HEK293T (cell line): ENCODE data around the gene TRPV4.

ENCODE experiments used
- CTCF ChIA-PET: fragments of 350-600 bp; formaldehyde crosslinking; extraction: SDS; loops from one replicate; lab custom pipeline; 2021; ENCODE audit warnings: antibody characterized with exemption, inconsistent platforms; lab: Yijun Ruan, JAX
- POLR2A ChIA-PET: fragments of 350-600 bp; formaldehyde crosslinking; extraction: SDS; loops from one replicate; lab custom pipeline; 2020; ENCODE audit warnings: antibody characterized with exemption, inconsistent platforms; lab: Yijun Ruan, JAX
- DNase-seq: peaks from one replicate; pipeline ENCODE4 v3.0.0; 2012; ENCODE audit warnings: mixed read lengths; ENCODE audit errors: extremely low spot score
- ARNT ChIP-seq: fragments of 450-650 bp; IDR thresholded peaks from 2 replicates; pipeline ENCODE4 v1.6.1; 2017; ENCODE audit warnings: mild to moderate bottlenecking
- BHLHE40 ChIP-seq: fragments of 450-650 bp; IDR thresholded peaks from 2 replicates; pipeline ENCODE4 v1.6.1; 2016; ENCODE audit warnings: mild to moderate bottlenecking, moderate library complexity, borderline replicate concordance
- CTBP1 ChIP-seq: fragments of 450-650 bp; IDR thresholded peaks from 2 replicates; pipeline ENCODE4 v1.6.1; 2016; ENCODE audit warnings: borderline replicate concordance
- ELF4 ChIP-seq: fragments of 450-650 bp; IDR thresholded peaks from 2 replicates; pipeline ENCODE4 v1.6.1; 2017; ENCODE audit warnings: antibody characterized with exemption
- FOXA1 ChIP-seq: fragments of 450-650 bp; IDR thresholded peaks from 2 replicates; pipeline ENCODE4 v1.6.1; 2016; ENCODE audit warnings: mild to moderate bottlenecking
- FOXK2 ChIP-seq: fragments of 450-650 bp; IDR thresholded peaks from 2 replicates; pipeline ENCODE4 v1.6.1; 2016; ENCODE audit warnings: mild to moderate bottlenecking
- FOXM1 ChIP-seq: fragments of 450-650 bp; IDR thresholded peaks from 2 replicates; pipeline ENCODE4 v1.6.1; 2017; ENCODE audit warnings: mild to moderate bottlenecking, borderline replicate concordance
- HDGF ChIP-seq: fragments of 450-650 bp; IDR thresholded peaks from 2 replicates; pipeline ENCODE4 v1.6.1; 2017; ENCODE audit warnings: antibody characterized with exemption, borderline replicate concordance
- L3MBTL2 ChIP-seq: fragments of 450-650 bp; conservative IDR thresholded peaks from 2 replicates; pipeline ENCODE4 v1.6.1; 2016; ENCODE audit warnings: mild to moderate bottlenecking
- LEF1 ChIP-seq: fragments of 450-650 bp; IDR thresholded peaks from 2 replicates; pipeline ENCODE4 v1.6.1; 2017; ENCODE audit warnings: mild to moderate bottlenecking, borderline replicate concordance
- NFRKB ChIP-seq: fragments of 450-650 bp; IDR thresholded peaks from 2 replicates; pipeline ENCODE4 v1.6.1; 2016; ENCODE audit warnings: mild to moderate bottlenecking, moderate library complexity
- SP1 ChIP-seq: fragments of 450-650 bp; IDR thresholded peaks from 2 replicates; pipeline ENCODE4 v1.6.1; 2017
- SUZ12 ChIP-seq: fragments of 450-650 bp; IDR thresholded peaks from 2 replicates; pipeline ENCODE4 v1.6.1; 2016; ENCODE audit warnings: mild to moderate bottlenecking
- TARDBP ChIP-seq: fragments of 450-650 bp; IDR thresholded peaks from 2 replicates; pipeline ENCODE4 v1.6.1; 2016
- ZNF384 ChIP-seq: fragments of 450-650 bp; IDR thresholded peaks from 2 replicates; pipeline ENCODE4 v1.6.1; 2016
- TF ChIP-seq, protein P1 (sequence below): fragments of 450-650 bp; IDR thresholded peaks from 2 replicates; pipeline ENCODE4 v1.6.1; 2016

Gene TRPV4

DNA sequence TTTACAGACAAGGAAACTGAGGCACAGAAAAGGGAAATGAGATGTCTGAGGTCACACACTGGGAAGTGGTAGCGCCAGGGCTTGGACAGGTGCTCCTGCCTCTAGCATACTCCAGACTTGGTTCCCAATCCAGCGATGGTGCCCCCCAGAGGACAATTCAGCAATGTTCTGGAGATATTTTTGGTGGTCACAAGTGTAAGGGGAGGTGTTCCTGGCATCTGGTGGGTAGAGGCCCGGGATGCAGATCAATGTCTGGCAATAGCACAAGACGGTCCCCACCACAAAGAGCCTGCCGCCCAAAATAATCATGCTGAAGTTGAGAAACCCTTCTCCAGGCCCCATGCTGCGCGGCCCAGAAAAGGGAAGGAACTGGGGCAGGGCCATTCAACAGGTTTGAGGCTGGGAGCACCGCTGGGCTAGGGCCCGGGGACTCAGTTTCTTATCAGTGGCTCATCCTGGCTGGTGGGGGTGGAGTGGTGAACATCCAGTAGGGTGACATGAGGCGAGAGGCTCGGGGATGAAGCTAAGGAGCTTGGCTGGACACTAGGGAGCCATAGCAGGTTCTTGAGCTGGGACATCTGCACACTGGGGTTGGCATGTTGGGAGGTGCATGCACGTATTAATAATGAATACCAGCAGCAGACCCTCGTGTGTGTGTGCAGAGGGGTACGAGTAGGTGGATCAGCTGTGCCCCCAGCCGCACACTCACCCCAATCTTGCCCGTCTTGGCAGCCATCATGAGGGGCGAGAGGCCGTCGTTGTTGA lies 35.1 kb downstream of the TRPV4 start:
- ChIA-PET POLR2A (no interaction called here), CTCF (no interaction called here)
- DNase-seq = peak; percentile 40
- no peak for TF ChIP-seq TARDBP
- TF ChIP-seq FOXM1 = no peak
- no peak for TF ChIP-seq LEF1
- TF ChIP-seq SP1 = no peak
- TF ChIP-seq FOXK2 = no peak
- TF ChIP-seq FOXA1 = no peak
- TF ChIP-seq NFRKB = no peak
- TF ChIP-seq L3MBTL2 = no peak
- no peak for TF ChIP-seq CTBP1
- no peak for TF ChIP-seq ELF4
- TF ChIP-seq BHLHE40 = no peak
- TF ChIP-seq ZNF384 = no peak
- TF ChIP-seq, protein P1, sequence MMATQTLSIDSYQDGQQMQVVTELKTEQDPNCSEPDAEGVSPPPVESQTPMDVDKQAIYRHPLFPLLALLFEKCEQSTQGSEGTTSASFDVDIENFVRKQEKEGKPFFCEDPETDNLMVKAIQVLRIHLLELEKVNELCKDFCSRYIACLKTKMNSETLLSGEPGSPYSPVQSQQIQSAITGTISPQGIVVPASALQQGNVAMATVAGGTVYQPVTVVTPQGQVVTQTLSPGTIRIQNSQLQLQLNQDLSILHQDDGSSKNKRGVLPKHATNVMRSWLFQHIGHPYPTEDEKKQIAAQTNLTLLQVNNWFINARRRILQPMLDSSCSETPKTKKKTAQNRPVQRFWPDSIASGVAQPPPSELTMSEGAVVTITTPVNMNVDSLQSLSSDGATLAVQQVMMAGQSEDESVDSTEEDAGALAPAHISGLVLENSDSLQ = no peak
- TF ChIP-seq SUZ12 = no peak
- no peak for TF ChIP-seq HDGF
- TF ChIP-seq ARNT = no peak

- ChIA-PET CTCF (interaction anchor here (1.6 kb wide), 1 partner anchor 8 kb away, joined by 3 read pairs; no protein-coding TSS in a partner anchor), POLR2A (no interaction called here)
- no peak for TF ChIP-seq L3MBTL2
- no peak for TF ChIP-seq LEF1
- DNase-seq = no peak
Observed at GRCh38 chr12:109796057-109796456, 37.1 kb downstream of the TRPV4 start.

GRCh38 chr12:109795023-109795422 lies 38.2 kb downstream of the TRPV4 start:
- no peak for DNase-seq
- CTCF ChIA-PET = interaction anchor here (1.6 kb wide), 1 partner anchor 9 kb away, joined by 3 read pairs; no protein-coding TSS in a partner anchor
- POLR2A ChIA-PET = no interaction called here
- no peak for TF ChIP-seq ZNF384
- no peak for TF ChIP-seq LEF1
- no peak for TF ChIP-seq TARDBP
- TF ChIP-seq SUZ12 = no peak
- TF ChIP-seq SP1 = no peak

- POLR2A ChIA-PET = no interaction called here
- CTCF ChIA-PET = no interaction called here
- no peak for DNase-seq
- TF ChIP-seq LEF1 (no peak), SUZ12 (no peak), ZNF384 (no peak), FOXM1 (no peak), HDGF (no peak), ELF4 (no peak), ARNT (no peak), TARDBP (no peak), FOXA1 (no peak), NFRKB (no peak), SP1 (no peak)
Observed at GRCh38 chr12:109793826-109794501, 39.2 kb downstream of the TRPV4 start.

GRCh38 chr12:109793411-109793810 lies 39.8 kb downstream of the TRPV4 start:
- CTCF ChIA-PET = no interaction called here
- POLR2A ChIA-PET = no interaction called here
- DNase-seq = no peak
- TF ChIP-seq HDGF = no peak
- TF ChIP-seq FOXM1 = no peak

GRCh38 chr12:109792992-109793391 lies 40.2 kb downstream of the TRPV4 start:
- TF ChIP-seq ELF4 (no peak), FOXA1 (no peak), ARNT (no peak), L3MBTL2 (no peak), SP1 (no peak), FOXK2 (no peak), ZNF384 (no peak), LEF1 (no peak)
- TF ChIP-seq, protein P1 = no peak
- ChIA-PET CTCF (no interaction called here), POLR2A (no interaction called here)
- no peak for DNase-seq

DNA sequence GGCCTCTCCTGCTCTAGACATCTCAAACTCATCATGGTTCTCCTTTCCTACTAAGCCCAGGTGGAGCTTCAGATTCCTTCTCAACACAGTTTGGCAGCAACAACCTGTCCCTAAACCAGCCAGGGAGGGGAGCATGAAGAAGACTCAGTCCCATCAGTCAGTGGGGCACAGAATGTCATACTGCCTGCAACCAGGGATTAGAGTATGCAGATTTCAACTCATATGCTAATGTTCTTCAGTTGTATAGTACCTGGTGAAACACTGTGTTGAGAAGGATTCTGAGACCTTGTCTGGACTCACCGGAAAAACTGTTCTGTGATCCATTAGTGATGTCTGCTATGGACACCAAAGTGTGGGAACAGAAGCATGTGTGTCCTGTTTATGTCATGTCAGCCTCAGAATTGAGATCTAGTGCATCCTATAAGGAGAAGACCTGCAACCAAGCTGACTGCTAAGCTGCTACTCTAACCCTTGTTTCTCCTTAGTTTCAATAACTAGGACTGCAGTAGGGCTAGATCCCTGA lies 43.6 kb downstream of the TRPV4 start:
- CTCF ChIA-PET = no interaction called here
- POLR2A ChIA-PET = interaction anchor here (0.6 kb wide), 1 partner anchor 875 kb away, joined by 3 read pairs; no protein-coding TSS in a partner anchor
- DNase-seq = no peak
- no peak for TF ChIP-seq HDGF
- TF ChIP-seq, protein P1 = no peak
- TF ChIP-seq SP1 = no peak
- TF ChIP-seq NFRKB = no peak
- no peak for TF ChIP-seq ELF4
- TF ChIP-seq FOXK2 = no peak
- no peak for TF ChIP-seq FOXM1
- no peak for TF ChIP-seq BHLHE40
- TF ChIP-seq TARDBP = no peak
- no peak for TF ChIP-seq CTBP1
- TF ChIP-seq SUZ12 = no peak
- TF ChIP-seq ARNT = no peak
- no peak for TF ChIP-seq FOXA1
- TF ChIP-seq L3MBTL2 = no peak
- TF ChIP-seq ZNF384 = no peak
- TF ChIP-seq LEF1 = no peak
